D341Med (cell line): ENCODE data around the gene EPYC.

Source experiments
- DNase-seq: peaks from one replicate; pipeline ENCODE4 v3.0.0; 2012; ENCODE audit warnings: low spot score

Gene EPYC

GRCh38 chr12:90958347-90958746 is 46.4 kb downstream of the EPYC start:
- no peak for DNase-seq

DNA sequence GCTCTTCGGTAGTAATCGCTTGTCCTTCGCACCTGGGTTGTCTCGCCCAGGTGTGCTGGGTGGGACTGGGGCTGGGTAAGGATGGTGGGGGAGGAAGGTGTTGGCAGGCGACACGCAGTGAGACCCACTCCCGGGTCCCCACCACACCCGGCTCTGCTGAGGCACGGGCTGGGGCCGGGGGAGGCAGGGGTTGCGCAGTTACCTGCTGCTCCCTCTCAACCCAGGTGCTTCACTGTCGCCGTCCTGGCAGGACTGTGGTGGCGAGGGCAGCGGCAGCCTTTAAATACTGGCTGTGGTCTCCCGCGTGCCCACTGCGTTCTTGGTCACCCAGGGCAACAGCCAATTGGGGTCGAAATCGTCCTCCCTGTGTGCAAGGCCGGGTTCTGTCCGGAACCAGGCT is 49.9 kb downstream of the EPYC start, which contains the start of gene CCER1:
TSS of gene CCER1 (minus strand) at position 256 of the 400 bp plus-strand sequence. CDS start 434 bp downstream, outside the sequence.
- DNase-seq, result peak; percentile 21

GRCh38 chr12:90954428-90954827 is 50.3 kb downstream of the EPYC start:
- DNase-seq, result no peak

DNA sequence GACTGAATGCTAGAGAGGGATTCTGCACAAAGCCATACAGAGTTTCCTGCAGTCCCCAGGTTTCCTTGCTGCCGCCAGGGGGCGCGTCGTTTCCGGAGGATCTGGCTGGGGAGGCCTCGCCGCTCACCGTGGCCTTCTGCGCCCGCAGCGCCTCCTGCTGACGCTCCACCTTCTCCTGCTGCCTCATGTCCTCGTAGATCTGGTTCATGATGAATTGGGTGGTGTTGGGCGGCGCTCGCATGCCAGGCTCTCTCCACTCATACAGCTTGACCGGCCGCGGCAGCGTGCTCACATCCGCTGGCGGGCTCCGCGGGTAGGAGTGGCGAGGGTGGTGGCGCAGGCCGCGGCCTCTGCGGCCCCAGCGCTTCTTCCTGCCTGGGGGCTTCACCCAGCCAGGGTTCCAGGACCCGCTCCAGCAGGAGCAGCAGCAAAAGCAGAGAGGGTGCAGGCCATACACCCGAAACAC is 50.8 kb downstream of the EPYC start:
- no peak for DNase-seq

- DNase-seq, result no peak
Measured at GRCh38 chr12:90951432-90952105, 53.2 kb downstream of the EPYC start.

DNA sequence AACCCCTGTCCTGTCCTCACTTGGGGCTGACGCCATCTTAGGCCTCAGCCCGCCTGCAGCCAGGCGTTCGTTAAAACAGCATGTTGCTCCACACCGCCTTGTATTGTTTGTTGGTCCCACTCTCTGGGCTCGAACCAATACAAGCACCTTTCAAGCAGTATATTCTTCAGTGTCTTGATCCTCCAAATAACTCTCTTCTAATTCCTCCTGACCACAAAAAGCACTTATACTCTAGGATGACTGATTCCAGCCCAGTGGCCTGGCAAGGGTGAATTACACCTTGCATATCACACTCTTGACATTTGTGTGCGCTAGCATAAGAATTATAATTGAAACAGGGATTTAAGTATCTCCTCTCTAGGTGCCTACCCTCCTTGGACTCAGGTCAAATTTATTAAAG is 56.9 kb downstream of the EPYC start:
- DNase-seq, result no peak

DNA sequence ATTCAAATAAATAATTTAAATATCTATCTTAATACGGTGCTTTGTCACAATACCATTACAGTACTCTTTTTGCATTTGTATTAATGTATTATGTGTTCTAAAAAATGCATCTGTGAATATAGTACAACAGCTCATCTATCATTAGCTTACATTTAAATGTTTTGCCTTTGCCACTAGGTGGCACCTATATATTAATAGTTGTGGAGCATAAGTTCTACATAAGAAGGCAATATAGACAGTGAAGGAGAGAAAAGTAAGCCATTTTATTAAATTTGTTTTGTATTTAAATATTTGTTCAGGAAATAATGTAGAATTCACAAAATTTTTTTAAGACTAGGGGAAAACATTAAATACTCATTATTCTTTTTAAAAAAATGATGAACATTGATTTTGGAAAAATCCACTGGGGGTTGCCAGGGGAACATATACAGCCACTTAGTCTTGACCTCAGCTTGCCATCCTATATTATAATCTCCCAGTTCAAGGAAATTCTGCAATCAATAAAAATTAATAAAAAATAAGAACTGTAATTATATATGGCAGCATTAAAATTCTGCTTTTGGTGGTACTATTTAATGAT is 59.6 kb downstream of the EPYC start:
- peak; percentile 33 for DNase-seq

DNA sequence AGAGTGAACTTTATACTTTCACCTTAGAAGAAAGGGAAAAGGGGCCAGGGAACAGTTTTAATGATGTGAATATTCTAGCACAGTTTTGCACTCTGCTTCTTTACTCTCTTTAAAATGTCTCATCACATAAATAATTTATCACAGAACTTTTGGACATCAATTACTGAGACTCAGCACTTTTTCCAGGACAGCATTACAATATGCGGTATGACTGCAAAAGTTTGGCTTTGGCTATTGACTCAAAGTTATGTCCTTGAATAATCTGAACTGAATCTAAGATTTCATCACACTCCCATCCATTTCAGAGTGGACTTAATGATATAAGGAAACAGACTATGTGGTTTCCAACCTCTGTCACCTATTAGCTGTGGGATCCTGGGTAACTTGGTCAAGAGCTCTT is 61.5 kb downstream of the EPYC start:
- DNase-seq, result no peak

DNA sequence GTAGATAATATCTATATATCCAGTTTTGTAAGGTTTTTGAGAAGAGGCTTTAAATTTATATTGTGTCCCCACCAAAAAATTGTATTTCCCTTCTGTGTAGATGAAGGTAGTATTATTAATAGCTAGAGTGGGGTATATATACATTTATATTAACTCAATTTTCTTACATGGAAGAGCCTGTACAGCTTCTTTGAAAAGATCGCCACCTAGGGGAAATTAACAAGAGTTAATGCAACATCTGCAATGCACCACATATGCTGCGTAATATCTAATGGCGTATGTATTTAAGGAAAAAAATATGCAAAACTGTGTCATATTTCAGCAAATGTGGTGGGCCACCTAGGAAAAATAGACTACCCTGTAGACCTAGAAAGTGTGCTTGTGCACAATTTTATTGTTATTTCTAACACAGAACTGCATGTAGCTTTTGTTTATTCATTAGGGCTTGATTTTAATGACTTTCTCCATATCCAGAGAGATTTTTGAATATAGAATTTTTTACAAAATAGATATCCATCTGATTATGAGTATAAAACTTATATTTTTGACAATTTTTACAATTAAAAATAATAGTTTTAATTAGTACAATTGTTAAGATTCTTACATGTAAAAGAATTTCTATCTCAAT is 63.8 kb downstream of the EPYC start:
- peak; percentile 43 for DNase-seq

GRCh38 chr12:90939382-90939781 is 65.4 kb downstream of the EPYC start:
- DNase-seq, result no peak

- no peak for DNase-seq
Measured at GRCh38 chr12:90938451-90938850, 66.3 kb downstream of the EPYC start.

GRCh38 chr12:90937651-90938050 is 67.1 kb downstream of the EPYC start:
- no peak for DNase-seq

- DNase-seq, result no peak
Measured at GRCh38 chr12:90936230-90937005, 68.4 kb downstream of the EPYC start.

DNA sequence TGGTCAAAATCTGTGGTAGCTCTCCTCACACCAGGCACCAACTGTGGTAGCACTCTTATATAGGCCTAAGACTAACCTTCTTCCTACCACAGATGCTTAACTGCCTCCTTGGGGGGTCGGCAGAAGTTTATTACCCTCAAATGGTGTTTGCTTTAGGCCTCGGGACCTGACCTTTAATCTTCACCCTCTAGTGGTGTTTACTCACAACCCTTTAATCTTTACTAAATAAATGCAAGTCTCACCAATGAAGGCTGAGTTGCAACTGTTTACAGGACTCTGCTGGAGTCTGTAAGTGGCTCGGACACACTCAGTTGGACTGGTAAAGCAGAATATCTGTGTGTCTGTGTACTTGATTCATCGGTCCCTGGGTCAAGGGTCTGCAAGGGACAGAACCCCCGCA is 79.2 kb downstream of the EPYC start:
- DNase-seq, result no peak

DNA sequence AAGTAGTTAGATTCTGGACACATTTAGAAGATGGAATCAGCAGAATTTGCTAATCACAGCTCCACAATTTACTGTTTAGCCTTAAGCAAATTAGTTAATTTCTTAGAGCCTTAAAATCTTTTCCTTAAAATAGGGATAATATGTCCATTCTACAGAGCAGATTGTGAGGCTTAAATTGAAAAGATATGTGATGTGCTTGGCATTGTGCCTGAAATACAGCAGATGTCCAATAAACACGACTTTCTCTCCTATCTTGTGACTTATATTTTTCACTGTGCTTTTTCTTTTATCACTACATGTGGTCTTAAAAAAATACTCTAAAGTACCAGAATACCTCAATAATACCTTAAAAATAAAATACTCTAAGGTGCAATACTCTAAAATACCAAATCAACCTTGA is 80.4 kb downstream of the EPYC start:
- DNase-seq, result no peak

DNA sequence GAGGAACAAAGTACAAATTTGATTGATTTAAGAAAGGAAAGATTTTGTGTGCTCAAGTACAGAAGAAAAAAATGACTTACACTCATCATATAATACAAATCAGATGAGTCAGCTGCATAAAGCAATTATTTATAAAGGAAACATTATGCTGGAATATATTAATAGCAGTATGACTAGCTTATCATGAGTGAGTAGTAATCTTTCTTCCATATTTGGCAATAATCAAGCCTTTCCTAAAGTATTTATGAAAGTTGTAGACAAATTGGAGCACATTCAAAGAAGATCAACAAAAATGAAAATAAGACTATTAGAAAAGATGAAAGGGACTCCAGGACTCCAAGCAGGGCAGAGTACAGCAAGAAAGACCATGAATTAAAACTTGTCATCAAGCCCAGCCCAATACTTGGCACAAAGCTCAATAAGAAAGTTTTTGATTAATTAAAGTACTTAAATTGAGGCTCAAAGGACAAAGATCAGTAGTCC is 82.6 kb downstream of the EPYC start:
- no peak for DNase-seq

GRCh38 chr12:90921536-90921935 is 83.2 kb downstream of the EPYC start:
- DNase-seq, result no peak

DNA sequence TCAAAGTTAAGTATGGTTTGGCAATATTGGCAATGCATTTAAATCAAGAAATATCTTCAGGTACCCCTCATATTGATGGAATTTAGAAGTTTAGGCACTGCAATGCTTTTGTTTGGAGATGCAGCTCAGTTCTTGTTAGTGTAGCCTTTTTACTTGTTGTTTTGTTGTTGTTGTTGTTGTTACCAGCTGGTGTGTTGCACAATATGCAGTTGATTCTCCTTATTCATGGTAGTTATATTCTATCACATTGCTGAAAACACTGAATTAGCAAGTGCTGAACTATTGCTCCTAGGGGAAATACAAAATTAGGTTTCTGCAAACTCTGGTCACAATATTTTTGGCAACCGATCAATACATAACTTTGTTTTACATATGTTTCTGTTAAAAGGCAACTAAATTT is 84.5 kb downstream of the EPYC start:
- no peak for DNase-seq

GRCh38 chr12:90917431-90917830 is 87.3 kb downstream of the EPYC start:
- DNase-seq, result no peak

GRCh38 chr12:90916516-90916915 is 88.3 kb downstream of the EPYC start:
- no peak for DNase-seq

GRCh38 chr12:90915353-90915752 is 89.4 kb downstream of the EPYC start:
- DNase-seq, result no peak
